NCI-H2081 (cell line): ENCODE data around the gene FGF22.

Source experiments
- DNase-seq, 2 experiments: peaks; one replicate each; lab custom pipeline; 2025; lab: John Stamatoyannopoulos, UW

FGF22 gene

DNA sequence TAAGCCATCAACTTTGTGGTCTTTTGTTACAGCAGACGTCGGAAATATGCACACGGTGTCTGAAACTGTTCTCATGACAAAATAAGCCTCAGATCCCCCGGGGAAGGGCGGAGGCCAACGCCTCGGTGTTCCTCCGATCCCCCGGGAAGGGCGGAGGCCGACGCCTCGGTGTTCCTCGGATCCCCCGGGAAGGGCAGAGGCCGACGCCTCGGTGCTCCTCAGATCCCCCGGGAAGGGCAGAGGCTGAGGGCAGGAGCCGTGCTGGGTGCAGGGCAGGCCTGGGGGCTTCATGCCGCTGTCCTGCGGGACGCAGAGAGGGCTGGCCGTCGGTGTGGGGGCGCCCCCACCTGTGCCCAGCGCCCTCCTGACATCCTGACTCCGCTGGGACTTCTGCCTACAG lies 4.7 kb downstream of the FGF22 start:
- DNase-seq = no peak

DNA sequence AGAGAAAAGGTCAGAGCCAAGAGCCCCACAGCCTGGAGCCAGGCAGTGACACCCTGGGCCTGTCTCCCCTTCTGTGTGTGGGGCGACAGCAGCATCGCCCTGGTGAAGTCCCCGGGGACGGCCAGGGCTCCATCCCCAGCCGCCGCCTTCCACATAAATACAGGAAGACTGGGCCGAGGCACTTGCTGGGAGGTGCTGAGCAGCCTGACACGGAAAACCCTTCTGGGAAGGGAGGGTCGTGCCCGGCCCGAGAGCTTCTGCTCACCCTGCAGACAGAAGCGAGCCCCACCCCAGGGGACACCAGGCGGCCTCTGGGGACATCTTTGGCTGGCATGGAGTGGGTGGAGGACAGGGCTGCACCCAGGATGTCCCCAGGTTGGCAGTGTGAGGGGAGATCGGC lies 5.1 kb downstream of the FGF22 start:
- DNase-seq = no peak

DNA sequence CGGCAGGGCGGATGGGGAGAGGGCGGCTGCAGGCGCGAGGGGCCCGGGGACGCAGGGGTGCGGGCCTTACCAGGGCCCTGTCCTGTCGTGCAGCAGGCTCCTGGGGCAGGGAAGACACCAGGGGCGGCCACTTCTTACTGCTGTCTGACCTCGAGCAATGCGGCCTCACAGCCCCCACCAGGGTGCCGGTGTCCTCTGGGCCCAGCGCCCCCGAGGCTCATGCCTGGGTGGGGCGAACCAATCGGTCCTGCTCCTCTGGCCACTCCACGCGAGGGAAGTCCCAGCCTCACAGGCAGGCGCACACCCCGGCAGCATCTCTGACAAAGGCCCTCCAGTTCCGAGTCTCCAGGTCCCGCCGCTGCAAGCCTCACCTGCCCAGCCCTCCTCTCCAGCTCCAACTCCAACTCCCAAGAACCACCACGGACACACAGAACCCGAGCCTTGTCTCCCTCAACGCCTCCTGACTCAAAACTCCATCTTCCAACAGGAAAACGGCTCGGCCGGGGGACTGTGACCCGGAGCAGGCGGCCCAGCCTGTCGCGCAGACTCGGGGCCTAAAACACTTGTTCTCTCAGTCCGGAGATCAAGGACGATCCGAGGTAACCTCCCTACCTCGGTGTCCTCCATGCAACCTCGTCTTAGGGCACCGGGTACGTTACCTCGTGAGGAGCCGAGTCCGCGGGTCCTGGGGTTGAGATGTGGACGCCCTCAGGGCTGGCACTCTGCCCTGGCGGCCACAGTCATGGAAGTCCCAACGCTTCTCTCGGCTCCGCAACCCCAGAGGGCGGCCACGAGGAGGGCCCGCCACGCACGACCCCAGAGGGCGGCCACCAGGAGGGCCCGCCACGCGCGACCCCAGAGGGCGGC lies 6.5 kb downstream of the FGF22 start:
- DNase-seq = no peak

DNA sequence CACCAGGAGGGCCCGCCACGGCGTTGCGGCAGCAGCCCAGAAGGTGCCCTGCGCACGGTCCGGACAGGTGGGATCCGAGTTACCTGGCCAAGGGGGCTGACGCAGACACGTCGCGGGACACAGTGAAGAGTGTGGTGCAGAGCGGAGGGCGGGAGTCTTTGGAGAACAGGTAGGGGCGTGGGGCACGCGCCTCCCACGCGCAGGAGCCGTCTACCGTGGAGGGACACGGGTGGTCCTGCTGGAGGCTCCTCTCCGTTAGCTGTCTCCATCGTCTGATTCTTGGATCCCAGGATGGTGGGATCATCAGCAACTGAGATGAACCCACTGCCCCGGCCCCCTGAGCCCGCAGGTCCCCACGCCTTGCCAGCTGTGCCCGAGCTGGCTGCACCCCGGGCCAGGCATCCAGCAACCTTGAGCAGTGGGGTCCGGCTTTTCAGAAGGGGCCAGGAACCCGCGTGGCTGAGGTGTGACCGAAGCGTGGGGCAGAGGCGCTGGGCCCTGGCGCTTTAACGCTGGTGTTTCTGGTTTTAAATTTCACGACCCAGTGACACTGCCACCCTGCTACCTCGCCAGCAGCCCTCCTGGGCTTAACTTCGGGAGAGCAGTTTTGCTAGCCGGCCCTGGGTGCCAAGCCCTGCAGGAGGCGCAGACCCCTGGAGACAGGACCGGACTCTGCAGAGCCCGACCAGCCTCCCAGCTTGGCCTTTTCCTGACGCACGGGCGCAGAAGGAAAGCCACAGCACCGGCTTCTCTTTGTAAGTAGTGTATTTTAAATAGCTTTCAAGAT lies 7.3 kb downstream of the FGF22 start:
- DNase-seq = no peak

DNA sequence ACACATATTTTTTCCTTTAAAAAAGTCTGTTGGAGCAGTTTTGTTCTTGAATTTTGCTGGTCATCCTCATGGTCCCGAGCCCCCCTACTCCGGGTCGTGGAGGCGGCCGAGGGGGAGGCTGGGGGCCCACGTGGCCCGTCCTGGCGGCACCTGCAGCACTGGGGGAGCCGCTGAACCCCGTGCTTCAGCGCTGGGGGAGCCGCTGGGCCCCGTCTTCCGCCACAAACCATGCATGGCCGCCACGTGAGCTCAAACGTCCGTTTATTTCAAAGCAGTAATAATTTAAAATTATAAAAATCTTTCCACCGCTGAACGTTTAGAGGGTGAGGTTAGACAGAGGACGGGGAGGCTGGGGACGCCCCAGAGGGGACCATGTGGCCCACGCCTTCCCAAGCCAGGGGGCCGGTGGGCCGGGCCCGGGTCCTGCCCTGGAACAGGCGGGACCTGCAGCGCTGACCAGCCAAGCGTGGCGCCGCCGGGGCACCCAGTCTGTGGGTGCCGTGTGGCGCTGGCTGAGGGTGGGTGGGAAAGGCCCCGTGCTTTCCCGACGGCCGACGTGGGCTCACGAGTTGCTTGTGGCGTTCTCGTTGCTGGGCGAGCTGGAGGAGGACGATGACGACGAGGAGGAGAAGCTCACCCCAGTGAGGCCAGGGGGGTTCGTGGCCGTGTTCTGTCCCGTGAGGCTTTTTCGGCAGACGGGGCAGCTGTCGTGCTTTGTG lies 8.0 kb downstream of the FGF22 start:
- no peak for DNase-seq

DNA sequence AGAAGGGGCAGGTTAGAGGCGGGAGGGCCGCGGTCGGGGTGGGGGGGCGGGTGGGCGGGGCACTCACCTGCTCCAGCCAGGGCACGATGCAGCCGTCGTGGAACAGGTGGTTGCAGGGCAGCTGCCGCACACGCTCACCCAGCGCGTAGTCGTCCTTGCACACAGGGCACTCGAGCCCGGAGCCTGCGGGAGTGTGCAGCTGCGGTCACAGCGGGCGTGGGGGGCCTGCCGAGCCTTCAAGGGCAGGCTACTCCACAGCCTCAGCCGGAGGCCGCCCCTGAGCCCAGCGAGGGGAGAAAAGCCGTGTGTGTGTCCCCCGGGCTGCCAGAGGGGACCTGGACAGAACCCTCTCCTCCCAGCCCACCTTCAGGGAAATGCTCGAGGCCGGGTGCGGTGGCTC lies 8.6 kb downstream of the FGF22 start:
- DNase-seq = no peak

DNA sequence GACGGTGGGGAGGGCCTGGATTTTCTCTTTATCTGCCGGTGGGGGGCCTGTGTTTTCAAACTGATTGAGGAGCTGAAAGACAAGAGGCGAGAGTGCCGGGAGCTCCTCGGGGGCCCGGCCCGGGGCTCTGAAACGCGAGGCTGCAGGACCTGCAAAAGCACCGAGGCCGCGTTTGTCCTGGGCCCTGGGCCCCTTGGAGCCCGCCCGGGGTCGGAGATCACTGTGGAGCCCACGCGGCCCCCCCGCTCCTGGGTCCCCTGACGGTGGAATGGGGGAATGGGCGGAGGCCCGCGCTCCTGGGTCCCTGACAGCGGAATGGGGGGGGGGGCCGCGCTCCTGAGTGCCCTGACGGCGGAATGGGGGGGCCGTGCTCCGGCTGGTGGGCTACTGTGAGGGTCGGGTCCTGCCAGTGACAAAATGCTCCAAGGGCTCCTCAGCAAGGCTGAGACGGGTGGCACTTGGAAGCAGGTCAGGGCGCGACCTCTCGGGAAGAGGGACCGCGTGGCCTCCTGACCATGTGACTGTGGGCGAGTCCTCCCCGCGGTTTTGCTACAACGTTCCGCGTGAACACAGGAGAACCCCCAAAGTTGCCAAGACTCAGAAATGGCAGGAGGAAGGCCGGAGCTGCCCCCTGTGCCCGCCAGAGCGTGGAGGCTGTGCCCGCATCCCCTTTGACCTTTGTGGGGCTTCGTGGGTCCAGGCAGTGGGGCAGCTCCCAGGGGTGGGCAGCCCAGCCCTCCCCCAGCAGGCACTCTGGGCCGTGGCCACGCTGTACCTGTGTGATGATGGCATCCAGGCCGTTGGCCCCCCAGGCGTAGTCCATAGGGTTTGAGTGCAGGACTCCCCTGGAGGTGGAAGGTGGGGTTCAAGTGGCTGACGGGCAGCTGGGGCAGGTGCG lies 9.5 kb downstream of the FGF22 start:
- DNase-seq = no peak

DNA sequence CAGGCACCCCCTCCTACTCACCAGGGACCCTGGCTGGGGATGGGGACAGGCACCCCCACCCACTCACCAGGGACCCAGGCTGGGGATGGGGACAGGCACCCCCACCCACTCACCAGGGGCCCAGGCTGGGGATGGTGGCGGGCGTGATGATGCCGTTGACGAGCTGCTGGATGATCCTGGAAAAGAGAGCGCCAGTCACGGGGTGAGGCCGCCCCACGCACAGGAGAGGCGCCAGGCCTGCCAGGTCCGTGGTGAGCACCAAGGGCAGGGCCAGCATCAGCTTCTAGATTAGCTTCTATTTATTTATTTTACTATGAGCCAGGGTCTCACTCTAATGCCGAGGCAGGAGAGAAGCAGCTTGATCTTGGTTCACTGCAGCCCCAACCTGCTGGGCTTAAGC lies 10.4 kb downstream of the FGF22 start:
- DNase-seq = no peak

DNA sequence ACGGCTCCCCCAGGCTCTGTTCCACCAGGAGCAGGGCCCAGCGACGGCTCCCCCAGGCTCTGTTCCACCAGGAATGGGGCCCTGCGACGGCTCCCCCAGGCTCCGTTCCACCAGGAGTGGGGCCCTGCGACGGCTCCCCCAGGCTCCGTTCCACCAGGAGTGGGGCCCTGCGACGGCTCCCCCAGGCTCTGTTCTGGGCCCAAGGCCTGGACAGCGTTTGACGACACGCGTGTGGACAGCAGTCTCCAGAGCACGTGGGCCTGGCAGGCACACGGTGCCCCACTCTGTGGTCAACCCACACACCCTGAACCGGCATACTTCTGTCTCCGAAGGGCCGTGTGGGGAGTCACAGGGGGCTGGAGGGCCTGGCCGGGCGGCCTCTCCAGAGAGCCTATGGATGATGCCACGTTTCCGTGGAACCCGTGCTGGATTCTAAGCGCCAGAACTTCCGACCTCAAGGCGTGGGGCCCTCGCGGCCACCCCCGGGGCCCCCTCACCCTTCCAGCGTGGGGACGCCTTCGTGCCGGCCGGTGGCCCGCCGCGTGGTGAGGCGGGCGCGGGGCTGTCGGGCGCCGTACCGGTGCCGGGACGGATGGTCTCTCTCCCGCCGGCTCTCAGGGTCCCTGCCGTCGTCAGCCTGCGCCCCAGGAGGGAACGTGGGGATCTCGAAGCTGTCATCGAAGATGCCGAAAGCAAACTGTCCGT lies 11.6 kb downstream of the FGF22 start:
- DNase-seq = no peak

DNA sequence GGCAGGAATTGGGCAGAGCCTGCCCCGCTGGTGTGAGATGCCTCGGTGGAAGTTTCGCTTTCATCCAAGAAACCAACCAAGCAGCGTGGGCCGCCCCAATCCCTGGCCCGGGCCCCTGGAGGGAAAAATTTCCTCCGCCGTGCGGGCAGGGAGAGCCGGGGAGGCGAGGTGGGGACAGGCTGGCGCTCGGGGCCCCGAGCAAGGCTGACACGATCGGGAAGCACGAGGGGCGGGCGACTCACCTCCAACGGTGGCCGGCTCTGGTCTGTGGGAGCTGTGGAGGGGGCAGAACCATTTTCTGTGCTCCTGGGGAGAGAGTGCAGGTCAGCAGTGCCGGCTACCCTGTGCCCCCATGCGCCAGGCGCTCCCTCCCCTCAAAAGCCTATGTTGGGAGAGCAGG lies 12.3 kb downstream of the FGF22 start:
- no peak for DNase-seq

DNA sequence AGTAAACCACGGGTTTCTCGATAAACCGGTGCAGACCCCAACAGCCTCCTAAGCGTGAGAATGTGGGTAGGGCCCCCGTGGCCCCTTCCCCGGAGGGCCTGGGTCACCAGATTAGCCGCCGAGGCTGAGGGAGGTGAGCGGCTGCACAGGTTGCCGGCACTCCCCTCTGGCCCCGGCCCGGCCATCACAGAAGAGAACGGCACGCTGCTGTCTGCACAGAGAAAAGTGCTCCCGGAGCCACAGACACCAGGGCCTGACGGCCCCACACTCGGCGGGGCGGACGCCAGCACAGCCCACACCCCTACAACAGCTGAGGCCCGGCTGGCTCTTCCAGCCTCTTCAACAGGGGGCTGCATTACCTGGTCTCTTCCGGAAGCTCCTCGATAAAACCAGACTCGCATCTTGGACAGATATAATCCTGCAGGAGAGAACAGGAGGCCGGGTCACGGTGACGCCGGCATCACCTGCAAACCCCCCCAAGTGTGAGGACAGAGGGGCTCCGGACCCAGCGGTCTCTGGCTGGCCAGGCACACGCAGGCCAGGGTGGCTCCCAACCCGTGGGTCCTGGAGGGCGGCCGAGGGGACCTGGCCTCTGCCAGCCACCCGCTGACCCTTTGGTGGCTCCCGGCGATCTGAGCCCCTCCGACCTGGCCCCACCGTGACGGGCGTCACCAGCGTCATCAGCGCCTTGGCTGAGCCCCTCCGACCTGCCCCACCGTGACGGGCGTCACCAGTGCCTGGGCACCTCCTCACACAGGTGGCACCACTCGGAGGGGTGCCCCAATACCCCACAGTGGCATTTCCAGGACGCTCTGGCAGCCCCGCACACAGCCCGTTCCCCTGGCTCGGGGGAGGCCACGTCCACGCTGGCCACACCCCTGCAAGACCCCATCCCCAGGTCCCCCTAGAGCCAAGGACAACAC lies 13.0 kb downstream of the FGF22 start:
- no peak for DNase-seq

DNA sequence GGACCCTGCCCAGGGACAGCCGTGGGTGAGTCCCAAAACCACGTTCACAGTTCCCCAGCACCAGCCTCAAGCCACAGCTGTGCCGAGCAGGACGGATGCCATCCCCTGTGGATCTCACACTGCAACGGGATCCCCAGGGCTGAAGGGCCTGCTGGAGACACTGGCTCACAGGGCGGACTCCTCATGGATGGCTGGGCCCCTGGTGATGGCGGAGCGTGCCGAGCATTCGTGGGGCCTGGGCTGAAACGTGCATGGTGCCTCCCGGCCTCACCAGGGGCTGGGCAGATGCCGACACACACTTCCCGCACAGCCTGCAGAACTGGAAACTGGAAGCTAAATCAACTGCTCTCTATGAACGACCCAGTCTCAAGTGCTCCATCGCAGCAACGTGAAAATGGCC lies 13.7 kb downstream of the FGF22 start:
- no peak for DNase-seq

DNA sequence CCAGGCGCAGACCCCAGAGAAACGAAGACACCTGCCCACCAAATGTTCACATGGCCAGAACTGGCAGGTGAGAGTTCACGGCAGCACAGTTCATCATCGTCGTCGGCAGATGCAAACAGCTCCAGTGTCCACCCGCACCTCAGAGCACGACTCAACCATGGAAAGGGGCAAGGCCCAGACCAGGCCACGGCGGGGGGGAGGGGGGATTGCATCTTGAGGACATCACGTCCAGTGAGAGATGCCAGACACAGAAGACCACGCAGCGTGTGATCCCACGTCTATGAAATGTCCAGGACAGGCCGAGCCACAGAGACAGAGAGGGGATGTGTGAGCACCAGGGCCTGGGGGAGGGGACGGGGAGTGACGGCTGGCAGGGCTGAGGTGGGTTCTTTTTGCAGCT lies 16.0 kb downstream of the FGF22 start:
- no peak for DNase-seq

DNA sequence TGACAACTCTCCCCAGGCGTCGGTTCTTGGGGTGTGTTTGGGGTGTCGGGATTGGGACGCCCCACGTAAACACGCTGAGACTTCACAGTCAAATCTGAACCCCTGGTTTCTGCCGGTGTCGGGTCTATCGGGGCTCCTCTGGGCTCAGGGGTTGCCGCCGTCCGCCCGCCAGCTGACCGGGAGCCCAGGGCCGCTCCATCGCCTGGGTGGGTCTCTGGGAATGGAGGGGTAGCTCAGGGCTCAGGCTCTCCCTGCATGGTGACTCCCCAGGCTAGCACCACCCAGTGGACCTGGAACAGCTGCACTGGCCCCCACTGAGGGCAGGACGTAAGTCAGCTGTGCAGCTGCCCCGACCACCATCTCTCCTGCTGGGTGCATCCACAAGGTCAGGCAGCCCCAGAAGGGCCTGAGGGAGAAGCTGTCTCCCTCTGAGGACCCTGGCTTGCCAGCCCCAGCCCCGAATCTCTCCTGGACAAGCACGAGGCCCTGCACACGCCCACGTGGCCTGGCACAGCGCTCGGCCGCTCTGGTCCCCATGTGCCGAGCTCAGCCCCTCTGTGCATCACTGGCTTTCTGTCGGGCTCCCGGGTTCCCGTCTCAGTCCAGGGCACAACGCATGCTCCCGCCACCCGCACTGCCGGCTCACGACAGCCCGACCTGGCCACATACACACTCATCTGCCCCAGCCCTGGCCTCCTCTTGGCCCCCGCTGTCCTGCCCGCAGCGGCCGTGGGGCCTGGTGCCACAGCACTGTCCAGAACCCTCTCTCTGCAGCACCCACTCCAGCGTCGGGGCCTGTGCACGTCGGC lies 17.3 kb downstream of the FGF22 start:
- DNase-seq = no peak

DNA sequence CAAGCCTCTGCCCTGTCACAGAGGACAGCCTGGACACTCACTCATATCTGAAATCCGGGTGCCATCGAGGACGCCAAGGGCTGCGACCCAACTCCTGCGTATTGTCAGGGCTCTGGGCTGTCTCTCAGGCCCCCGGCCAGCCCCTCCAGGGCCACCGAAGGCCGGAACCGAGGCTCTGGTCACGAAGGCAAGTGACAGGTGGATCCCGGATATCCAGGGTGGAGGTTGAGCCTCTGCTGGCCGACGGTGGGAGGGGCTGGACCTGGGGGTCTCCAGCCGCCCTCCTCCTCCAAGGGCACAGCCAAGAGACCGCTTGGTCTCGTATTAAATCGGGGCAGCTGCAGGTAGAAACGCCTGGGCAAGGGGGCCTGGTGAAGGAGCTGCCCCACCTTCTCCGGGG lies 17.9 kb downstream of the FGF22 start:
- no peak for DNase-seq

DNA sequence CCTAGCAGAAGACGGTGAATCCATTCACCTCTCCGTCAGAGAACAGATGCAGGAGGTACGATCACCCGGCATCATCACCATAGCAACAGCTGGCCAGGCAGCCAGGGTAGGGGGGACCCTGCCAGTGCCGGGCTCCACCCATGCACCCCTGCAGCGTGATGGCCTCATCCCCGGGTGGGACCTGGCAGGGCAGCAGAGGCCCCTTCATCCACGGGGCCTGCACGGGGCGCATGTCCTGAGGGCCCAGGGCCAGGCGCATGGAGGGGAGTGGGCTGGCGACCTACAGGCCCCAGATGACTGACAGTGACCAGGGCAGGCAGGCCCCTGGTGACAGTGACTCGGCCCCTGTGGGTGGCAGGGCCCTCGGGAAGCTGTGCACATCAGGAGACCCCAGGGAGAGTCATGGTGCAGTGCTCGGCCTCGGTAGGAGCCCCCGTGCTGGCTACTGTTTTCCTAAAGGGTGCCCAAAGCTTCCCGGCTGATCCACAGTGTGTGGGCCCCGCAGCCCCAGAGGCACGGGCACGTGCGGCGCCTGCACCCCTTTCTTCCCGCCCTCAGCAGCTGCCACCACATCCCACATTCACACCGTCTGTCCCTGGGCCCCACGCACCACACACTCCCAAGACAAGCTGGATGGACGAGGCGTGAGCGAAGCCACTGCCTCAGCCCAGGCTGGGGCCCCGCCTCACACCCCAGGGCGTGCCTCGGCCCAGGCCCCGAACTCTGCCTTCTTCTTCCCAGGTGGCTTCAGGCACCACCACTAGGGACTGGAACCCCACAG lies 18.6 kb downstream of the FGF22 start:
- DNase-seq = no peak

DNA sequence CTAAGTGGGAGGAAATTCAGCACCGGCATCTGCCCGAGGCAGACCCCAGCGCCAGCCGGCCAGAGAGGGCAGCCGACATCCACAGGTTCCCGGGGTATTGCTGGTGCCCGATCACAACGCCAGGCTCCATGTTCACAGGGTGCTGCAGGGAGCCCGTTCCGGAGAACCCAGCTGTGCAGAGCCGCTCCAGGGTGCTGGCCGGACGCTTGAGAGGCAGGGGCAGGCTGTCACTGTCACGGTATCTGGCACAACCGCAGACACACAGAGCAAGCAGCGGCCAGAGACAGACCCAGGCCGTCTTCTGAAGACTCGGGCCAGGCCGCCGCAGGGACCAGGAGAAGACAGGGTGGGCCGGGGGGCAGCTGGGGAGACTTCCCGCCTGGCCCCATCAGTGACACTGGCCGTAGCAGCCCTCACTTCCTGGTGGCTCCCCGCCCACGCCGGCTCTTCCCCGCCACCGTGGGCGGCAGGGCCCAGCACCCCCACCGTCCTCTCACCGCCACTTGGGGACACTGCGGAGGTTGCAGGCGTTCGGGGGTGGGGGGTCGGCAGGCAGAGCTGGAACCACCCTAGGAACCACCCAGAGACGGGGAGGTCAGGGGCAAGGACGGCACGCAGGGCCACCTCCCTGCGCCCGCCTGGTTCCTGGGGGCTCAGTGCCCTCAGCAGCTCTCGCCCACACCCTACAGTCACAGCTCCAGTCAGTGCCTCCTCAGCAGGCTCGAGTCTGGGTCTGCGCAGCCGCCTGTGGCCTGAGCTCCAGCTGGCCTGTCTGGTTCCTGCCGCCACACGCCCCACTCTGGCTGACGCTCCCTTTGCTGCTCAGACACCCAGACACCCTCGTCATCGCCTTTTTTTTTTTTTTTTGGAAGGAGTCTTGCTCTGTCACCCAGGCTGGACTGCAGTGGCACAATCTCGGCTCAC lies 19.5 kb downstream of the FGF22 start:
- DNase-seq = no peak
